GM04503 (cell line): Measurements from ENCODE around the gene NT5DC3.
"Not testable (repeated sequence)": the region's sequence is repeated elsewhere in the genome, so short reads cannot be mapped to it uniquely, and the experiment has no call there.

ENCODE experiments used
- DNase-seq: peaks from one replicate; pipeline ENCODE4 v3.0.0-alpha.2; 2012; ENCODE audit warnings: low read depth

The NT5DC3 gene

GRCh38 chr12:103809639-103810038 lies 31.4 kb downstream of the NT5DC3 start:
- DNase-seq, result not testable (repeated sequence)

DNA sequence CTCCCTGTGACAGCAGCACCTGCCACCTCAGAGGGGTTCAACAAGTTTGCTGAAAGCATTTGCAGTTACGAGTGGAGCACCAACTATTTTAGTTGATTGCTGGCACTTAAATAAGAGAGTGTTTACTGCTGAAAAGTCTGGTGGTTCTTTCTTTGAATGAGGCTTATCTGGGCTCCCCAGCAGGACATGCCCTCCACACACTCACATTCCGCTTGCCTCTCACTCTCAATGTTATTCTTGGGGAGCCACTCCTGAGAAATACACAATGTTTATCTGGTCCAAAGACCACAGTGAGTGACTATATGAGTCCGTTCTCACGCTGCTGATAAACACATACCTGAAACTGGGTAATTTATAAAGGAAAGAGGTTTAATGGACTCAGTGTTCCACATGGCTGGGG lies 31.9 kb downstream of the NT5DC3 start:
- DNase-seq, result no peak

GRCh38 chr12:103808239-103808880 lies 32.7 kb downstream of the NT5DC3 start:
- no peak for DNase-seq

- no peak for DNase-seq
Measured at GRCh38 chr12:103807561-103808238, 33.3 kb downstream of the NT5DC3 start.

DNA sequence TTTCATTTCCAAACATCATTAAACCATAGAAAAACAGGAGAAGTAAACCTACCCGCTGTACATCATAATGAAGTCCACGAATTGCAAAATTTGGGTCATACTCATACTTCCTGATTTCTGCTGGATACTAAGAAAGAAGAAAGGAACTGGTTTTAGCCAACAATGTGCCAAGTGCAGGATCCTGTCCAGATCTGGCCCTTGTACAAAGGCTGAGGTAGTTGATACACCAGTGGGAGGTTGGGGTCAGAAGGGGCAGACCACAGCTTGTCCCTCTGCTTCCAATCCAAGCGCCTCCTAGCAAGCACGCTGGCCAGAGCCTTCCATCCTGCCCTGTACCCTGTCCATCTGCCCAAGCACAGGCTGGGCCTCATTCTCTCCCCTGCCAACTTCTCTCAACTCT lies 34.2 kb downstream of the NT5DC3 start:
- DNase-seq, result no peak

GRCh38 chr12:103805655-103806360 lies 35.2 kb downstream of the NT5DC3 start:
- DNase-seq, result no peak

DNA sequence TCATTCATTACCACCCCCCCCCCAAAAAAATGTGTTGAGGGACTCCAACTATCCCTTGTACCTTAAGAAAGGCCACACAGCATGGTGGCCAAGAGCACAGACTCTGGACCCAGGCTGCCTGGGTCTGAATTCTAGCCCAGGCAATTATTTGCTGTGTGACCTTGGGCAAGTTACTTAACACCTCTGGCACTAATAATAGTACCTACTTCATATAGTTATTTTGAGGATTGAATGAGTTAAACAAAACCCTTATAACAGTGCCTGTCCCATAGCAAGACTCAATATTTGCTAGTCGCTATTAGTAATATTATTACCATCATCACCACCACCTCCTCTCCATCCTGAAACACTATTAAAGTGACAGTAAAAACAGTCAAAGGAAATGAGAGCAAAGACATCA lies 37.2 kb downstream of the NT5DC3 start:
- no peak for DNase-seq

DNA sequence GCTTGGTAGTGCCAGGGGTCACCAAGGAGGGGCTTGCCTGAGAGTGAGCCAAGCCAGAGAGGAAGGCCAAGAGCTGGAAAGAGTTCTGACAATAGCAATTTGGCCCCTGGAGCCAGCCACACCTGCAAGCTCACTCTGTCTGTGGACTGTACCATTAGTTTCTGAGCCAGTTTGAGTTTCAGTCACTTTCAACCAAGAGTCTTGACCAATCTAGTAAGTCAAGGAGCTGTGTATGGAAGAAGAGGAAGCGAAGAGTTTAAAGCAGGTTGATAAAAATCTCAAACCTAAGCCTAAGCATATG lies 38.5 kb downstream of the NT5DC3 start:
- DNase-seq, result no peak

DNA sequence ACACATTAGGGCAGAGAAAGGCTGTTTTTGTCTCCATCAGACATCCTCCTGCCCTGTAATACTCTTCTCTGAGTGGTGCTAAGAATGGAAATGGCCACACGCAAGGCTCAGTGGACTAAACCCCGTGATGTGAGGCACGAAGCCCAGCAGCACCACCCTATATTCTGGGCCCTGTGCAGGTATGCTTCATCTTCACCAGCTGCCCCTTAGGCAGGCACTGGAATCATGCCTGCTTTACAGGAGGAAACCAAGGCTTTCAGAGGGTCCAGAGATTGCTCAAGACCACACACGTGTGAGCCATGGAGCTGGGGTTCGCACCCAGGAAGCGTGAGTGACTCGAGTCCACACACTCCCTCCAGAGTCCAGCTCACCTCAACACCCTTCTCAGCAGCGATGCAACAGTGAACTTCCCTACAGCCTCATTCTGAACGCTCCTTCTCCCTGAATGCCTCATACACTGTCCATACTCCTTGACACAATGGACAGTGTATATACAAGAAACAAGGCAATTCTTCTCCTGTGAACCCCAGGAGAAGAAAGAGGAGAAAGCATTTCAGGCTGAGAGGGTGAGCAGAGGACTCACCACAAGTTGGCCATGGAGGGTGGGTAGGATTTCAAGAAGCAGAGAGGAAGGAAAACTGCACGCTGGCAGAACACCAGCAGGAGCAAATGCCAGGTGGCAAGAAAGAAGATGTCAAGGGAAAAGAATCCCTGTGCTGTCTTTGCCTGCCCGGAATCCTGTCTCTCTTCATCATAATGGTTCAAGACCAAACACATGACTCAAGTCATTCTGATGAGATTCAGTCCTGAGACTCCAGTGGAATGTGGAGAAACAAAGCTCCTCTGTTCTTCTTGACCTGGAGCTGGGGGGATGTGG lies 39.1 kb downstream of the NT5DC3 start:
- DNase-seq, result no peak

GRCh38 chr12:103799857-103800771 lies 40.9 kb downstream of the NT5DC3 start:
- no peak for DNase-seq

DNA sequence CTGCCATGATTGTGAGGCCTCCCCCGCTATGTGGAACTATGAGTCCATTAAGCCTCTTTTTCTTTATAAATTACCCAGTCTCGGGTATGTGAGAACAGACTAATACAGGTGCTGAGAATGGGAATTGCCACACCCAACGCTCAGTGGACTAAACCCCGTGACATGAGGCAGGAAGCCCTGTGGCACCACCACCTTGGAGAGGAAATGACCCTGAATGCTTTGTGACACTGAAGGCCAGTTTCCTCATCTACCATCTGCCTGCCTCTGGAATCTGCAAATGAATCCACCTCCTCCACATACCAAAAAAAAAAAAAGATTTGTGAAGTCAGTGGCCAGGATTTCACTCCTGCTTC lies 41.6 kb downstream of the NT5DC3 start:
- no peak for DNase-seq

- no peak for DNase-seq
Measured at GRCh38 chr12:103798586-103798985, 42.4 kb downstream of the NT5DC3 start.

DNA sequence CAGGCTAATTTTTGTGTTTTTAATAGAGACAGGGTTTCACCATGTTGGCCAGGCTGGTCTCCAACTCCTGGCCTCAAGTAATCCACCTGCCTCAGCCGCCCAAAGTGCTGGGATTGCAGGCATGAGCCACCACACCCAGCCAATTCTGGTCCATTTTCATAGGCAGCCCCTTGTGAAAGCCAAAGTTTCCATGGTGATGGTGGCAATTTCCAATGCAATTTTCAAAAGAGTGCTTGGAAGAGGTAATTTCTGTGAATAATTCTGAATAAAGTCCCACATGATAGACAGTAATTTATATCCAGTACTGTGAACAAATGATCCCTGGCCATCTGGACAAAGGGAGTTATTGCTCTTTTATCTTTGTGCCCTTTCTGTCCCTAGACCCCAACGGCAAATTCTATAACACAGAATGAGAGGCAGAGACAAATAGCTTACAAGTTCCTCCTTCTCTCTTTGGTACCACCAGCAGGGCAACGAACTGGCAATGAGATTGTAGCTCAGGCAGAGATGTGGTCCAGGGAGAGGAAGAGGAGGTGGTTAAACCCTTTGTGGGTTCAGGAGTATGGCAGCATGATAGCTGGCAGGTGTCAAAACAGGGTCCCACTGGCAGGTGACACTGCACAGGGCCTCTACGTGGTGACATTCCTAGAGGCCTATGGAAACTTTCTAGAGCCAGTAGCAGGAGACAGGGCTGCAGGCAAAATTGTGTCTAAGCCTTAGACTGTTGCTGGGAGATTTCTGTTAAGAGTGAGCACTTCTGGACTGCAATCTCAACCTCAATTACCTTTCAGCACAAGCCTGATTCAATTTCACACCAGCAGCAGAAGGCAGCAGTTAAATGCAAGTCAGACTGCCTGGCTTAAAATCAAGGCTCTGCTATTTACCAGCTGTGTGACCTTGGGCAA lies 46.5 kb downstream of the NT5DC3 start:
- no peak for DNase-seq

GRCh38 chr12:103793512-103794045 lies 47.5 kb downstream of the NT5DC3 start:
- no peak for DNase-seq

GRCh38 chr12:103793046-103793445 lies 48.0 kb downstream of the NT5DC3 start:
- no peak for DNase-seq

DNA sequence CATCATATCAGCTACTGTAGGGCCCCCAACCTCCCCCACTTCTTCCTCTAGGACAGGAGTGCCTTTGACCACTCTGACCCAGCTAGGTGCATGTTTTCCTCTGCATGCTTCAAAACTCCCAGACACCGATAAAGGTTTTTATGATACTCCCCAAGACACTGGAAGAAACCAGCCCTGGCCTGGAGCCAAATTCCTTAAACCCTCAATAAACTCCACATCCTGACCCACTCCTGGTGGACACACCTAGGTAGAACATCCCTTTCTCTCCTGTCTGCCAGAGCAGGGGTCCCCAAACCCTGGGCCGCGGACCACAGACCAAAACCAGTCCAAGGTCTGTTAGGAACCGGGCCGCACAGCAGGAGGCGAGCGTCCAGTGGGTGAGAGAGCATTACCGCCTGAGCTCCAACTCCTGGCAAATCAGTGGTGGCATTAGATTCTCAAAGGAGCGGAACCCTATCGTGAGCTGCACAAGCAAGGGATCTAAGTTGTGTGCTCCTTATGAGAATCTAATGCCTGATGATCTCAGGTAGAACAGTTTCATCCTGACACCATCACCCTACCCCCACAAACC lies 49.6 kb downstream of the NT5DC3 start:
- DNase-seq, result no peak

- no peak for DNase-seq
Measured at GRCh38 chr12:103786201-103786600, 54.8 kb downstream of the NT5DC3 start.

DNA sequence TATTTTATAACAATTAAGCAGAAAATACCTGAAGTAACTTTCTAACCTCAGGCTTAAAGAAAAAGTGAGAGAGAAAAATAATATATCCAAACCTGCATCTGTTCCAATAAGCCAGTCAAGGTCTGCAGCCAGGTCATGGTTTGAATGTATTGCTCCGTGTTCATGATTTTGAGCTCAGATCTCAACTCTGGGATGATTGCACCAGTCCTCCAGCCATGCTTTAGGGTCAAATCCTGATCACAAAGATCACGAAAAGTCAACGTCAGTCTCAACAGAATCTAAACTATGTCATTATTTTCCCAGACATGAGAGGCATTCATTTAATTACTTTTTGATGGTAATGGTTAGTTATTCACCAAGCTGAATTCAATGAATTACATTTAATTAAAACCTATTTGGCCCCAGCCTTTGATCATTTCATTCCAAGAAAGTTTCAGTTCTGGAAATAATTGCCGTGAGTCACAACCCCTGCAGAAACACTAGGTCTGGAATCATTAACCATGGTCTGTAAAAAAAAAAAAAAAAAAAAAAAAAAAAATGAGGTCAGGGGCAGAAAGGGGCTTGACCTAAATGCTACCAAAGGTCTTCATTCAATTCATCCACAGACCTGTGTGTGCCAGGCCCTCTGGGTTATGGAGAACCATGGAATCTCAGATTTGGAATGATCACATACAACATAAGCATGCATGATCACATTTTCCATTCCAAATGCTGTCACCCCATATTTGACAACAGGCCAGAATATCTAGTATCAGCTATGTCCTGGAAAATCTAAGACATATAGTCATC lies 55.6 kb downstream of the NT5DC3 start:
- DNase-seq, result no peak
